HG02798 (cell line): ENCODE results near the gene PDCD1.
"Not testable (repeated sequence)": the region's sequence is repeated elsewhere in the genome, so short reads cannot be mapped to it uniquely, and the experiment has no call there.

Experiments
- ATAC-seq: cut with Tn5 transposase; IDR thresholded peaks from one replicate; pipeline ENCODE4 v1.9.1; 2021; ENCODE audit warnings: mild to moderate bottlenecking; ENCODE audit not compliant: unreplicated experiment, poor library complexity

PDCD1 gene

GRCh38 chr2:241841181-241842066 lies 17.3 kb downstream of the PDCD1 start:
- ATAC-seq: no peak

- ATAC-seq: no peak
Observed at GRCh38 chr2:241837197-241837965, 21.3 kb downstream of the PDCD1 start.

- ATAC-seq: no peak
Observed at GRCh38 chr2:241836292-241836691, 22.4 kb downstream of the PDCD1 start.

- ATAC-seq: no peak
Observed at GRCh38 chr2:241835611-241836010, 23.1 kb downstream of the PDCD1 start.

GRCh38 chr2:241834527-241835210 lies 24.0 kb downstream of the PDCD1 start:
- ATAC-seq: no peak

GRCh38 chr2:241833756-241834526 lies 24.8 kb downstream of the PDCD1 start:
- ATAC-seq: not testable (repeated sequence)

- ATAC-seq: no peak
Observed at GRCh38 chr2:241833101-241833663, 25.5 kb downstream of the PDCD1 start.

- no peak for ATAC-seq
Observed at GRCh38 chr2:241827394-241827793, 31.3 kb downstream of the PDCD1 start.

GRCh38 chr2:241823531-241824437 lies 34.9 kb downstream of the PDCD1 start:
- ATAC-seq: not testable (repeated sequence)

GRCh38 chr2:241822264-241822623 lies 36.5 kb downstream of the PDCD1 start:
- ATAC-seq: no peak

- ATAC-seq: no peak
Observed at GRCh38 chr2:241821460-241822263, 37.0 kb downstream of the PDCD1 start.

- no peak for ATAC-seq
Observed at GRCh38 chr2:241820625-241821384, 37.9 kb downstream of the PDCD1 start.

GRCh38 chr2:241819947-241820624 lies 38.6 kb downstream of the PDCD1 start:
- not testable (repeated sequence) for ATAC-seq

GRCh38 chr2:241818943-241819270 lies 39.8 kb downstream of the PDCD1 start:
- no peak for ATAC-seq

- ATAC-seq: no peak
Observed at GRCh38 chr2:241818229-241818942, 40.3 kb downstream of the PDCD1 start.

GRCh38 chr2:241817821-241818215 lies 40.9 kb downstream of the PDCD1 start:
- ATAC-seq: not testable (repeated sequence)
